IMR-90 (cell line): ENCODE measurements around the gene GNB1L.

ENCODE experiments used
- CEBPB ChIP-seq: IDR thresholded peaks from 2 replicates; pipeline ENCODE4 v1.6.1; 2012; ENCODE audit warnings: low read depth, low read length, improper control_type of control experiment
- MXI1 ChIP-seq: IDR thresholded peaks from 2 replicates; pipeline ENCODE4 v1.6.1; 2012; ENCODE audit warnings: low read depth, mild to moderate bottlenecking, low read length, moderate library complexity, borderline replicate concordance
- NFE2L2 ChIP-seq: fragments of 150-350 bp; IDR thresholded peaks from 2 replicates; pipeline ENCODE4 v1.6.1; 2016; ENCODE audit warnings: low read depth, mild to moderate bottlenecking, low read length
- POLR2A ChIP-seq: IDR thresholded peaks from 2 replicates; pipeline ENCODE4 v1.6.1; 2012; ENCODE audit warnings: mild to moderate bottlenecking, low read depth, low read length
- RAD21 ChIP-seq: IDR thresholded peaks from 2 replicates; pipeline ENCODE4 v1.6.1; 2012; ENCODE audit warnings: low read length, improper control_type of control experiment
- RFX5 ChIP-seq: IDR thresholded peaks from 2 replicates; pipeline ENCODE4 v1.8.0; 2012; ENCODE audit warnings: low read depth, mild to moderate bottlenecking, low read length, moderate library complexity
- TF ChIP-seq, protein P1 (sequence below): conservative IDR thresholded peaks from 2 replicates; pipeline ENCODE4 v1.5.1; 2012; ENCODE audit warnings: mild to moderate bottlenecking, low read depth, low read length, improper control_type of control experiment
- TF ChIP-seq, protein P2 (sequence below): fragments of 150-350 bp; IDR thresholded peaks from 2 replicates; pipeline ENCODE4 v1.6.1; 2017; ENCODE audit warnings: mild to moderate bottlenecking, antibody characterized with exemption, low read length, low read depth
- TF ChIP-seq, protein P3 (sequence below): fragments of 150-350 bp; IDR thresholded peaks from 2 replicates; pipeline ENCODE4 v1.6.1; 2016; ENCODE audit warnings: low read depth, mild to moderate bottlenecking, low read length, moderate library complexity, borderline replicate concordance

DNA sequence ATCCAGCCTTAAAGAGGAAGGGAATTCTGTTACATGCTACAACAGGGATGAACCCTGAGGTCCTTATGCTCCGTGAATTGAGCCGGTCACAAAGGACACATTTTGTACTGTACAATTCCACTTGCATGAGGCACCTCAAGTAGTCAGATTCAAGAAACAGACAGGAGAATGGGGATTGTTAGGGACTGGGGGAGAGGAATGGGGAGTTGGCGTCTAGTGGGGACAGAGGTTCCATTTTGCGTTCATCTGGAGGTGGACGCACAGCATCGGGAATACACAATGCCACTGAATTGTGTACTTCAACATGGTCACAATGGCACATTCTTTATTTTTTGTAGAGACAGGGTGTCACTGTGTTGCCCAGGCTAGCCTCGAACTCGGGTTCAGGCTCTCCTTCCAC lies 80.0 kb downstream of the GNB1L start:
- TF ChIP-seq POLR2A, result no peak
- TF ChIP-seq, protein P1, sequence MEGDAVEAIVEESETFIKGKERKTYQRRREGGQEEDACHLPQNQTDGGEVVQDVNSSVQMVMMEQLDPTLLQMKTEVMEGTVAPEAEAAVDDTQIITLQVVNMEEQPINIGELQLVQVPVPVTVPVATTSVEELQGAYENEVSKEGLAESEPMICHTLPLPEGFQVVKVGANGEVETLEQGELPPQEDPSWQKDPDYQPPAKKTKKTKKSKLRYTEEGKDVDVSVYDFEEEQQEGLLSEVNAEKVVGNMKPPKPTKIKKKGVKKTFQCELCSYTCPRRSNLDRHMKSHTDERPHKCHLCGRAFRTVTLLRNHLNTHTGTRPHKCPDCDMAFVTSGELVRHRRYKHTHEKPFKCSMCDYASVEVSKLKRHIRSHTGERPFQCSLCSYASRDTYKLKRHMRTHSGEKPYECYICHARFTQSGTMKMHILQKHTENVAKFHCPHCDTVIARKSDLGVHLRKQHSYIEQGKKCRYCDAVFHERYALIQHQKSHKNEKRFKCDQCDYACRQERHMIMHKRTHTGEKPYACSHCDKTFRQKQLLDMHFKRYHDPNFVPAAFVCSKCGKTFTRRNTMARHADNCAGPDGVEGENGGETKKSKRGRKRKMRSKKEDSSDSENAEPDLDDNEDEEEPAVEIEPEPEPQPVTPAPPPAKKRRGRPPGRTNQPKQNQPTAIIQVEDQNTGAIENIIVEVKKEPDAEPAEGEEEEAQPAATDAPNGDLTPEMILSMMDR, result no peak
- no peak for TF ChIP-seq RAD21
- TF ChIP-seq, protein P2, sequence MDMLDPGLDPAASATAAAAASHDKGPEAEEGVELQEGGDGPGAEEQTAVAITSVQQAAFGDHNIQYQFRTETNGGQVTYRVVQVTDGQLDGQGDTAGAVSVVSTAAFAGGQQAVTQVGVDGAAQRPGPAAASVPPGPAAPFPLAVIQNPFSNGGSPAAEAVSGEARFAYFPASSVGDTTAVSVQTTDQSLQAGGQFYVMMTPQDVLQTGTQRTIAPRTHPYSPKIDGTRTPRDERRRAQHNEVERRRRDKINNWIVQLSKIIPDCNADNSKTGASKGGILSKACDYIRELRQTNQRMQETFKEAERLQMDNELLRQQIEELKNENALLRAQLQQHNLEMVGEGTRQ, result no peak
- TF ChIP-seq, protein P3, sequence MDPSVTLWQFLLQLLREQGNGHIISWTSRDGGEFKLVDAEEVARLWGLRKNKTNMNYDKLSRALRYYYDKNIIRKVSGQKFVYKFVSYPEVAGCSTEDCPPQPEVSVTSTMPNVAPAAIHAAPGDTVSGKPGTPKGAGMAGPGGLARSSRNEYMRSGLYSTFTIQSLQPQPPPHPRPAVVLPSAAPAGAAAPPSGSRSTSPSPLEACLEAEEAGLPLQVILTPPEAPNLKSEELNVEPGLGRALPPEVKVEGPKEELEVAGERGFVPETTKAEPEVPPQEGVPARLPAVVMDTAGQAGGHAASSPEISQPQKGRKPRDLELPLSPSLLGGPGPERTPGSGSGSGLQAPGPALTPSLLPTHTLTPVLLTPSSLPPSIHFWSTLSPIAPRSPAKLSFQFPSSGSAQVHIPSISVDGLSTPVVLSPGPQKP, result no peak
- TF ChIP-seq RFX5, result no peak
- TF ChIP-seq NFE2L2, result no peak
- TF ChIP-seq CEBPB, result no peak
- TF ChIP-seq MXI1, result no peak
